HG03045 (cell line): ENCODE measurements around the gene GOLPH3.
"Not testable (repeated sequence)": the region's sequence is repeated elsewhere in the genome, so short reads cannot be mapped to it uniquely, and the experiment has no call there.

Experiments
- ATAC-seq: cut with Tn5 transposase; IDR thresholded peaks from one replicate; pipeline ENCODE4 v1.9.1; 2021; ENCODE audit warnings: mild to moderate bottlenecking, moderate library complexity; ENCODE audit not compliant: unreplicated experiment

GOLPH3 gene

DNA sequence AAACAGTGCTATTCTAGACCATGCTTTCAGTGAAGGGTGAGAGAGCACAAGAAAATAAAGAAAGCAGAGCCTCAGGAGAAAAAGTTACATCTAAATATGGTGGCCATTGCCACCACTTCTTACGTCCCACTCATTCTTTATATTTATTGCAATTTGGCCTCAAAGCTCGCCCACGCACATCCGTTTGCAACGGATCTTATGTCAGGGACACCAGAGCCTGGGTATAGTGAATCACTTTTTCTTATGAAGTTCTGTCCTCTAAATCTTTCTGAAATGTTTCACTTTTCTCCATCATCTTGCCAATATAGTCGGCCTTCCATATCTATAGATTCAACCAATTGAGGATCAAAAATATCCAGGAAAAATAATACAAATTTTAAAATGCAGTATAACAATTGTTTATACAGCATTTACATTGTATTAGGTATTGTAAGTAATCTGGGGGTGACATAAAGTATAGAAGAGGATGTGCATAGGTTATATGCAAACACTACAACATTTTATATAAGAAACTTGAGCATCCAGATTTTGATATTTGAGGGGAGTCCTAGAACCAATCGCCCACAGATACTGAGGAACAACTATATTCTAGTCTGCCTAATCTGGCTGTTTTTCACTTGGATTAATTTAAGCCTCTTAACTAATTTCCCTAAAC, 35.2 kb downstream of the GOLPH3 start:
- no peak for ATAC-seq

- ATAC-seq = no peak
Measured at GRCh38 chr5:32136342-32136741, 37.8 kb downstream of the GOLPH3 start.

DNA sequence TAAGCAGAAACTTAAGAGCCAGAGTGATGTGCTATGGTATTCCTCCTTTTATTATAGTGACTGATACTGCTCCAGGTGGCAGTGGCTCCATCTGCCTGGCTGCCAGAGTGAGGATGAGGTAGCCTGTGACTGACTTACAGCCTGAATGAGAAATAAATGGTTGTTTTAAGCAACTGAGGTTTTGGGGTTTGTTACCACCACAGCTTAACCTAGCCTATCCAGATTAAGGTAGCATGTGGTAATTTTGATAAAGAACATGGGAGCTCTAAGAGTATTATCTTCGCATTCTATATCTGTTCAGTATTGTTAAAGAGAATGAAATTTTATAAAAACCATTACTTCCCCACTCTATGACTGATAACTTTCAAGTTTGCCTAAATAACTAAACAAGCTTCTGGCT, 39.0 kb downstream of the GOLPH3 start:
- no peak for ATAC-seq

GRCh38 chr5:32132757-32133156, 41.4 kb downstream of the GOLPH3 start:
- no peak for ATAC-seq

- no peak for ATAC-seq
Measured at GRCh38 chr5:32131604-32132003, 42.5 kb downstream of the GOLPH3 start.

- ATAC-seq = no peak
Measured at GRCh38 chr5:32130865-32131264, 43.3 kb downstream of the GOLPH3 start.

DNA sequence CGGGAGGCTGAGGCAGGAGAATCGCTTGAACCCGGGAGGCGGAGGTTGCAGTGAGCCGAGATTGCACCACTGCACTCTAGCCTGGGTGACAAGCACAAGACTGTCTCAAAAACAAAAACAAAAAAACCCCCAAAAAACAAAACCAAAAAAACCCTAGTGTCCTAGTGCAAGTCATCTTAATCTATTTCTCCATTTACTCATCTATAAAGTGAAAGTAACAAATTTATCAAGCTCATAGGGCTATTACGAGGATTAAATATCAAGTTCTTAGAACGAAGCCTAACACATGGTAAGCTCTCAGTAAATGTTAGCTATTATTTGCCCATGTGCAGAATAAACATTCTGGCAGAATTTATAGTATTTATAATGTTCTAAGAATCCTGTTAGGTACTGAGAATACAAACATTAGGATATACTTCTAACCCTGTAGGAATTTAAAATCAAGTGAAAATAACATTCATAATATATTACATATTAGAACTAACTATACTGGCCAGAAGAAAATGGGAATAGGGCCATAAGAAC, 45.0 kb downstream of the GOLPH3 start:
- ATAC-seq = no peak

GRCh38 chr5:32127711-32128110, 46.4 kb downstream of the GOLPH3 start:
- ATAC-seq = no peak

DNA sequence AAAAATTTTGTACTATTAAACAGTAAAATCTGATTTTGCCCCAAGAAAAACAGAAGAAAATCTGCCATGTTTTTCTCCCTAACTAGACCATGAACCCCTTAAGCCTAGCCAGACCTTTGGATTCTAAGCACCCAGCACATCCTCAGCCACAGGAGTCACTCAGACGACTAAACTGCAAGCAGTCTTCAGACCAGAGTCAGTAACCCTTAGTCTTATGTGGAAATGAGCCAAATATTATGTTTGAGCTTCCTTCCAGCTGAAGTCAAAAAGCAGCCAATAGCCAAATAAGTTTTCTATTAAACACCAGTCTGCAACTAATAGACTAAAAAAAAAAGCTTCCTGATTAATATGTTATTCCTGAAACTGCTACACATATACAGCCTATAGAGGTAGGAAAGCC, 47.4 kb downstream of the GOLPH3 start:
- no peak for ATAC-seq

GRCh38 chr5:32123889-32124676, 50.0 kb downstream of the GOLPH3 start:
- ATAC-seq = no peak

DNA sequence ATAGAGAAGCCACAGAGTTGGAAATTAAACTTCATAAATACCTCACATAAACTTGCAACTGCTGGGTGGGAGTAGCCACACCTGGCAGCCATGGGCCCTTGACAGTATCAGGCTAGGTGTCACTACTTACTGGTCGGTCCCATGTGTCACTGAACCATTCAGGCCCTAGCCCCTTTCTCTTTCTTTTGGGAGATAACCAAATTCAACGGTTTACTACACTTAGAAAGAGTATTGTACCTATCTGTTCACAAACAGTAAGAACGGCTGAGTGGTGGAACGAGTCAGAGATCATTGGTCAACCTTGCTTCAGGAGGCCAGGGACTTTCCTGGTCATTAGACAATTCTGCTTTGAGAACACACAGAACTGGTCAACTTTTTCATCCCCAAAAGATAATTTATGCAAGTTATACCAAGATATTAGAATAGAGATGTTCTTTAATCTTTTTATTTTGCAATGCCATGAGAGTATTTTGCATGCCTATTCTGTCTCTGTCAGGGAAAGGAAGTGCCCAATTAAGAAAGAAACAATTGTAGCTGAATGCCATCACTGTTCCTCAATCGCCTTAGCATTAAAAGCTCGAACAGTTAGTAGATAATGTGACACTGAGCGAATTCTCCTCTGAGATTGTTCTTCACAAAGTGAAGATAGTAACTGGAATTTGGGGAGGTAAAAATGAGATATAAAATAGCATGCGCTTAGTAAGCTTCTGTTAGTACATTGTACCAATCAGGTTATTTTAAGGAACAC, 50.9 kb downstream of the GOLPH3 start:
- no peak for ATAC-seq

DNA sequence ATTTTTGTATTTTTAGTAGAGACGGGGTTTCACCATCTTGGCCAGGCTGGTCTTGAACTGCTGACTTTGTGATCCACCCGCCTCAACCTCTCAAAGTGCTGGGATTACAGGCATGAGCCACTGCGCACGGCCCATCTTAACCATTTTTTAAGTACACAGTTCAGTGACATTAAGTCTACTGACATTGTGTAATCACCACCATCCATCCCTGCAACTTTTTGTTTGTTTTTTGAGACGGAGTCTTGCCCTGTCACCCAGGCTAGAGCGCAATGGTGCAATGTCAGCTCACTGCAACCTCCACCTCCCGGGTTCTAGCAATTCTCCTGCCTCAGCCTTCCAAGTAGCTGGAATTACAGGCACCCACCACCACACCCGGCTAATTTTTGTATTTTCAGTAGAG, 55.2 kb downstream of the GOLPH3 start:
- not testable (repeated sequence) for ATAC-seq

GRCh38 chr5:32116574-32117313, 57.4 kb downstream of the GOLPH3 start:
- no peak for ATAC-seq

DNA sequence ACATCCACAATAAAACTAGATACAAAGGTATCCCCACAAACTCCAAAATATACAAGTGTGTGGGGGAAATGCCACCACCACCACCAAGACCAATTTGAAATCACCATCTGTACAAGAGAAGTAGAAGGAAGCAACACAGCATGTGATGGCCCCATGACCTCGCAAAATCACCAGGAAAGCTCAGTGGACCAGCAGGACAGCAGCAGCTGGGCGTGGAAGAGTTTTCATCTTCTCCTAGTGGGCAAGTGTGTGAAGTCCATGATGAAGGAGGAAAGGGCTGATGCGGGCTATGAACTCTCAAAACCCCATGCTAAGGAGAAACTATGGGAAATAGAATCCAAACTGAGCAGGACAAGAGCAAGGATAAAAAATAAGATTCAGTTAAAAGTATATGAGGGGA, 58.1 kb downstream of the GOLPH3 start:
- ATAC-seq = no peak

DNA sequence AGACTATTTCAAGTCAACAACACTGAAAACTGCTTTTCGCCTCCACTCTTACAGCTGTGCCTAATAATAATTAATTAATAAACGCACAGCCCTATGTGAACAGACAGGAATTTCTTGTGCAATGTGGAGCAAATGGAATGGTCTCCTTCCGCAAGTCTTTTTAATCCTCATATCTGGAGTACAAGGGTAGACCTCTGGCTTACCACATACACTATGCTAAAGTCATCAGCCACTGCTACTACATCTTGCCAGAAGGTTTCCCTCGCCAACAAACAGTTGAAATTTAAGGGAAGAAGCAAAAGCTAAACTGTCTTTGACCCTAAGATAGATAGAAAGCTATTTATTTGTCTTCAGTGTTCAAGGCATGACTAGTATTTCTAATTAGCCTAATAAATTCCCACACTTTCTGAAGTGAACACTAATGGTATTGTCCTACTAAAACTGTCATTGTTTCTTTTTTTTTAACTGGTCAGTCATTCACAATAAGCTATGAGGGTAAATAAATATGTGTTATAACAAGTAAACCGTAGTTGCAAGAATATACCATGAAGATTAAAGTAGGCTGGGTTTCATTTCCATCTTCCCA, 63.9 kb downstream of the GOLPH3 start:
- no peak for ATAC-seq

DNA sequence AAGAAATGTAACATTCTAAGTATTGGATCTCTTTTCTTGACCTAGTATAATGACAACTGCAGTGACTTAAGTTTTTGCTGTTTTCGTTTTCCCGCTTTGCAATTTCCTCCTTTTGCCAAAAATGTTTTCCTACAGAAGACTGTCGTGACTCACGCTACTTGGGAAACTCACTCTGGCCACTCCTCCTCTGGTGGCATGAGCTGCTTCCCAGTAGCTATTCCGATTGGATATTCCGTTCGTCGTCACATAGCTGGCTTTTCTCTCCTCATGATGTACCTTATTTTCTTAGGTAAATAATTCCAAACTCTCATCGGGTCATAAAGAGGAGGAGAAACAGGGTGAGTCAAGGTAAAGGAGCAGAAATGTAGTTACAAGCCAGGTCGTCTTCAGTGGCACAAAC, 64.9 kb downstream of the GOLPH3 start:
- no peak for ATAC-seq

- ATAC-seq = no peak
Measured at GRCh38 chr5:32108167-32108566, 66.0 kb downstream of the GOLPH3 start.

- no peak for ATAC-seq
Measured at GRCh38 chr5:32107291-32107690, 66.8 kb downstream of the GOLPH3 start.

DNA sequence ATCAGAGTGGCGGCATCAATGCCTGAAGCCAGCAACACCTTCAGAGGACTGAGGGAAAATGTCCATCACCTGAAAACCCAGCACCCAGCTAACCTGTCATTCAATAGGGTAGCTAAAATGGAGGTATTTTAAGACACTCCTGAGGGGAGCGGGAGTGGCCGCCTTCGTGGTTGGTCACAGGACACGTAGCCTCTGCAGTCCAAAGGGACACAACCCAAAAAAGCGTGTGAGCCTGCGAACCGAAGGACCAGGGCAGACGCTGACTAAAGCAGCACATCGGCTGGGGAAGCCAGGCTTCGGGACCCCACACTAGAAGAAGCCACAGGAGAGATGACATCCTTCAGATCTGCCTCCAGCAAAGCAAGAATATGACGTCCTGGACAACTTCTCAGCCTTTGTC, 70.6 kb downstream of the GOLPH3 start:
- no peak for ATAC-seq

- ATAC-seq = no peak
Measured at GRCh38 chr5:32102254-32102986, 71.7 kb downstream of the GOLPH3 start.
